HCT116 (cell line): Measurements from ENCODE around the gene KAZN.

Source experiments
- TF ChIP-seq, protein P1 (sequence below), 3 experiments: fragments of 200-600 bp in 1 of 3; sonication (generic) in 1 of 3; IDR thresholded peaks in 2 of 3; conservative IDR thresholded peaks in 1 of 3; 2 replicates each; pipeline ENCODE4 v1.5.1; 2012 to 2017; ENCODE audit warnings: low read depth in 2 of 3, low read length in 2 of 3, antibody characterized with exemption in 1 of 3, borderline replicate concordance in 1 of 3, control low read depth in 1 of 3, mild to moderate bottlenecking in 1 of 3, mixed read lengths in 1 of 3, mixed run types in 1 of 3, moderate library complexity in 1 of 3; ENCODE audit not compliant: insufficient read depth in 1 of 3
- TF ChIP-seq, protein P2 (sequence below): IDR thresholded peaks from 2 replicates; pipeline ENCODE4 v1.6.1; 2012; ENCODE audit warnings: low read depth

DNA sequence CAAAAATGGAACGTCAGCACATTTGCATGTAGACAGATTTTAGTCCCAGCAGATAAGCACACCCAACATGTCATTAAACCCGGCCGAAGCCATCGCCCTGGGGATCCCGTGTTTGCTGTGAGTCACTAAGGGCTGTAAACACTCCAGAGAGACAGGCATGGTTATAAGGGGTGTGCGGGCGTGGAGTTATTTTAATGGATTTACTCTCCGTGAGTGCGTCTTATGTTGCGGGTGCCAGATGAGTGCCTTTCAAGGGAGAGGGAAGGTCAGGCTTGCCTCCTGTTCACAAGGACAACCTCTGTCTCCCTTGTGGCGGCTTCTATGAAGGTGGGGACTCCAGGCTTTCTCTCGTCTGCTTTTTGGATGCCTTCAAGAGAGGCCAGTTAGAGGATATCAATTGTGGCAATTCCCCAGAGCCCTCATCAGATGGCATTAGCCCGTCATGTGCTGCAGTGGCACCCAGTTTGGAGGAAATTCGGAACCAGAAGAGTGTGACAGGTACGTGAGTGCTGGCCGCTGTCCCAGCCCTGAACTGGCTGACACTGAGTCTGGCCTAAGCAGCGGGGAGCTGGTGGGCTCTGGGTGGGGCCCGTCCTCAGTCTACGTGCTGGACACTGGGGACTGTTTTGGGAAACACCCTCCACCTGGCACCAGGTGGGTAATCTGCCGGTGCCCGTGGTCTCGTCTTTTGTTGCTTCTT lies 331.2 kb downstream of the KAZN start:
- TF ChIP-seq, protein P1, sequence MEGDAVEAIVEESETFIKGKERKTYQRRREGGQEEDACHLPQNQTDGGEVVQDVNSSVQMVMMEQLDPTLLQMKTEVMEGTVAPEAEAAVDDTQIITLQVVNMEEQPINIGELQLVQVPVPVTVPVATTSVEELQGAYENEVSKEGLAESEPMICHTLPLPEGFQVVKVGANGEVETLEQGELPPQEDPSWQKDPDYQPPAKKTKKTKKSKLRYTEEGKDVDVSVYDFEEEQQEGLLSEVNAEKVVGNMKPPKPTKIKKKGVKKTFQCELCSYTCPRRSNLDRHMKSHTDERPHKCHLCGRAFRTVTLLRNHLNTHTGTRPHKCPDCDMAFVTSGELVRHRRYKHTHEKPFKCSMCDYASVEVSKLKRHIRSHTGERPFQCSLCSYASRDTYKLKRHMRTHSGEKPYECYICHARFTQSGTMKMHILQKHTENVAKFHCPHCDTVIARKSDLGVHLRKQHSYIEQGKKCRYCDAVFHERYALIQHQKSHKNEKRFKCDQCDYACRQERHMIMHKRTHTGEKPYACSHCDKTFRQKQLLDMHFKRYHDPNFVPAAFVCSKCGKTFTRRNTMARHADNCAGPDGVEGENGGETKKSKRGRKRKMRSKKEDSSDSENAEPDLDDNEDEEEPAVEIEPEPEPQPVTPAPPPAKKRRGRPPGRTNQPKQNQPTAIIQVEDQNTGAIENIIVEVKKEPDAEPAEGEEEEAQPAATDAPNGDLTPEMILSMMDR (IDR thresholded peaks at IDR 0.05 in 2 of 3, conservative IDR thresholded peaks at IDR 0.05 in 1 of 3; ENCODE audit: borderline replicate concordance in 1 of 3, insufficient read depth in 1 of 3, low read depth in 2 of 3, low read length in 2 of 3): no peak
- TF ChIP-seq, protein P2, sequence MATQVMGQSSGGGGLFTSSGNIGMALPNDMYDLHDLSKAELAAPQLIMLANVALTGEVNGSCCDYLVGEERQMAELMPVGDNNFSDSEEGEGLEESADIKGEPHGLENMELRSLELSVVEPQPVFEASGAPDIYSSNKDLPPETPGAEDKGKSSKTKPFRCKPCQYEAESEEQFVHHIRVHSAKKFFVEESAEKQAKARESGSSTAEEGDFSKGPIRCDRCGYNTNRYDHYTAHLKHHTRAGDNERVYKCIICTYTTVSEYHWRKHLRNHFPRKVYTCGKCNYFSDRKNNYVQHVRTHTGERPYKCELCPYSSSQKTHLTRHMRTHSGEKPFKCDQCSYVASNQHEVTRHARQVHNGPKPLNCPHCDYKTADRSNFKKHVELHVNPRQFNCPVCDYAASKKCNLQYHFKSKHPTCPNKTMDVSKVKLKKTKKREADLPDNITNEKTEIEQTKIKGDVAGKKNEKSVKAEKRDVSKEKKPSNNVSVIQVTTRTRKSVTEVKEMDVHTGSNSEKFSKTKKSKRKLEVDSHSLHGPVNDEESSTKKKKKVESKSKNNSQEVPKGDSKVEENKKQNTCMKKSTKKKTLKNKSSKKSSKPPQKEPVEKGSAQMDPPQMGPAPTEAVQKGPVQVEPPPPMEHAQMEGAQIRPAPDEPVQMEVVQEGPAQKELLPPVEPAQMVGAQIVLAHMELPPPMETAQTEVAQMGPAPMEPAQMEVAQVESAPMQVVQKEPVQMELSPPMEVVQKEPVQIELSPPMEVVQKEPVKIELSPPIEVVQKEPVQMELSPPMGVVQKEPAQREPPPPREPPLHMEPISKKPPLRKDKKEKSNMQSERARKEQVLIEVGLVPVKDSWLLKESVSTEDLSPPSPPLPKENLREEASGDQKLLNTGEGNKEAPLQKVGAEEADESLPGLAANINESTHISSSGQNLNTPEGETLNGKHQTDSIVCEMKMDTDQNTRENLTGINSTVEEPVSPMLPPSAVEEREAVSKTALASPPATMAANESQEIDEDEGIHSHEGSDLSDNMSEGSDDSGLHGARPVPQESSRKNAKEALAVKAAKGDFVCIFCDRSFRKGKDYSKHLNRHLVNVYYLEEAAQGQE: no peak
